GM19467 (cell line): ENCODE data around the gene MPZL1.

Experiments
- ATAC-seq: cut with Tn5 transposase; IDR thresholded peaks from one replicate; pipeline ENCODE4 v1.9.1; 2021; ENCODE audit warnings: mild to moderate bottlenecking, moderate library complexity; ENCODE audit not compliant: unreplicated experiment

Gene MPZL1

GRCh38 chr1:167721617-167722151 is at the start of gene MPZL1:
Gene MPZL1 (plus strand): TSS chr1:167721982. CDS start chr1:167722152, 170 bp downstream.
- peak; percentile 91 for ATAC-seq

- ATAC-seq, result no peak
Measured at GRCh38 chr1:167672831-167673230, 49.0 kb upstream of the MPZL1 start.

- ATAC-seq, result no peak
Measured at GRCh38 chr1:167673265-167673664, 48.5 kb upstream of the MPZL1 start.

- no peak for ATAC-seq
Measured at GRCh38 chr1:167674156-167674555, 47.6 kb upstream of the MPZL1 start.

- ATAC-seq, result no peak
Measured at GRCh38 chr1:167675440-167675839, 46.3 kb upstream of the MPZL1 start.

GRCh38 chr1:167676205-167676915 is 45.4 kb upstream of the MPZL1 start:
- ATAC-seq, result no peak

GRCh38 chr1:167676916-167677848 is 44.6 kb upstream of the MPZL1 start:
- ATAC-seq, result no peak

- no peak for ATAC-seq
Measured at GRCh38 chr1:167678422-167678821, 43.4 kb upstream of the MPZL1 start.

- ATAC-seq, result no peak
Measured at GRCh38 chr1:167678838-167679237, 42.9 kb upstream of the MPZL1 start.

GRCh38 chr1:167679714-167680113 is 42.1 kb upstream of the MPZL1 start:
- no peak for ATAC-seq

- no peak for ATAC-seq
Measured at GRCh38 chr1:167681024-167681423, 40.8 kb upstream of the MPZL1 start.

- ATAC-seq, result no peak
Measured at GRCh38 chr1:167681451-167682098, 40.2 kb upstream of the MPZL1 start.

GRCh38 chr1:167683226-167683625 is 38.6 kb upstream of the MPZL1 start:
- ATAC-seq, result no peak

- ATAC-seq, result no peak
Measured at GRCh38 chr1:167683641-167684502, 37.9 kb upstream of the MPZL1 start.

GRCh38 chr1:167685844-167686243 is 35.9 kb upstream of the MPZL1 start:
- ATAC-seq, result no peak

GRCh38 chr1:167687919-167688519 is 33.8 kb upstream of the MPZL1 start:
- ATAC-seq, result no peak

GRCh38 chr1:167689567-167689920 is 32.2 kb upstream of the MPZL1 start:
- no peak for ATAC-seq

- no peak for ATAC-seq
Measured at GRCh38 chr1:167690053-167690452, 31.7 kb upstream of the MPZL1 start.

- no peak for ATAC-seq
Measured at GRCh38 chr1:167693425-167694045, 28.2 kb upstream of the MPZL1 start.

- ATAC-seq, result no peak
Measured at GRCh38 chr1:167694691-167695090, 27.1 kb upstream of the MPZL1 start.
